ENCODE results near the gene SV2A. TPM values are rescaled to one million over a fixed set of nuclear protein-coding genes. Genes with fewer than 3 reads are reported as not detected.

Gene SV2A
- polyA plus RNA-seq, 4 donors: 6.7 to 8.8 (median 8.1) TPM

- DNase-seq (ENCODE audit: low read depth in 4 of 4, low spot score in 3 of 4): no peak
Measured at GRCh38 chr1:149929856-149930255, 12.2 kb upstream of the SV2A start.

- DNase-seq (ENCODE audit: low read depth in 4 of 4, low spot score in 3 of 4): no peak
Measured at GRCh38 chr1:149928401-149928724, 10.7 kb upstream of the SV2A start.

- DNase-seq (ENCODE audit: low read depth in 4 of 4, low spot score in 3 of 4): peak; percentile 86 to 90 (median 89)
Measured at GRCh38 chr1:149927563-149928400, 10.1 kb upstream of the SV2A start, which contains the start of gene SF3B4. SF3B4 (minus strand) TSS chr1:149927803; CDS start chr1:149927759, 44 bp downstream.

GRCh38 chr1:149927056-149927562 is 9.5 kb upstream of the SV2A start:
- DNase-seq (ENCODE audit: low read depth in 4 of 4, low spot score in 3 of 4): no peak

- no peak for DNase-seq (ENCODE audit: low read depth in 4 of 4, low spot score in 3 of 4)
Measured at GRCh38 chr1:149926296-149926695, 8.7 kb upstream of the SV2A start.

- no peak for DNase-seq (ENCODE audit: low read depth in 4 of 4, low spot score in 3 of 4)
Measured at GRCh38 chr1:149925751-149926150, 8.1 kb upstream of the SV2A start.

GRCh38 chr1:149925345-149925744 is 7.7 kb upstream of the SV2A start:
- no peak for DNase-seq (ENCODE audit: low read depth in 4 of 4, low spot score in 3 of 4)

- no peak for DNase-seq (ENCODE audit: low read depth in 4 of 4, low spot score in 3 of 4)
Measured at GRCh38 chr1:149923626-149924025, 6.0 kb upstream of the SV2A start.

- no peak for DNase-seq (ENCODE audit: low read depth in 4 of 4, low spot score in 3 of 4)
Measured at GRCh38 chr1:149916898-149917252, 769 bp downstream of the SV2A start.

GRCh38 chr1:149916193-149916897 is 1.3 kb downstream of the SV2A start:
- no peak for DNase-seq (ENCODE audit: low read depth in 4 of 4, low spot score in 3 of 4)

GRCh38 chr1:149915429-149916192 is 2.0 kb downstream of the SV2A start:
- DNase-seq (ENCODE audit: low read depth in 4 of 4, low spot score in 3 of 4): no peak

GRCh38 chr1:149914545-149914944 is 3.1 kb downstream of the SV2A start:
- no peak for DNase-seq (ENCODE audit: low read depth in 4 of 4, low spot score in 3 of 4)

GRCh38 chr1:149906570-149907075 is 11.0 kb downstream of the SV2A start:
- no peak for DNase-seq (ENCODE audit: low read depth in 4 of 4, low spot score in 3 of 4)

- no peak for DNase-seq (ENCODE audit: low read depth in 4 of 4, low spot score in 3 of 4)
Measured at GRCh38 chr1:149903836-149904491, 13.7 kb downstream of the SV2A start.

- peak; percentile 87 to 91 (median 90) for DNase-seq (ENCODE audit: low read depth in 4 of 4, low spot score in 3 of 4)
Measured at GRCh38 chr1:149899460-149900284, 18.0 kb downstream of the SV2A start, which contains the start of gene BOLA1. BOLA1 (plus strand) TSS chr1:149899568; CDS start chr1:149900060, 492 bp downstream.

GRCh38 chr1:149896575-149896974 is 21.1 kb downstream of the SV2A start:
- no peak for DNase-seq (ENCODE audit: low read depth in 4 of 4, low spot score in 3 of 4)

- peak in 2 of 4 donors; percentile 36 to 38 for DNase-seq (ENCODE audit: low read depth in 4 of 4, low spot score in 3 of 4)
Measured at GRCh38 chr1:149888999-149889289, 28.7 kb downstream of the SV2A start.

- DNase-seq (ENCODE audit: low read depth in 4 of 4, low spot score in 3 of 4): peak; percentile 80 to 90 (median 86)
Measured at GRCh38 chr1:149888247-149888998, 29.2 kb downstream of the SV2A start.

Data from right renal pelvis (tissue), 4 donors.